Activated T-helper 1 cell treated with Interleukin-2 at 50 U/mL for 16 hours (primary cell): ENCODE results near the gene ITLN1.
"Not testable (repeated sequence)": the region's sequence is repeated elsewhere in the genome, so short reads cannot be mapped to it uniquely, and the experiment has no call there.

Experiments used
- DNase-seq: peaks from one replicate; pipeline ENCODE4 v3.0.0-alpha.2; 2020; ENCODE audit warnings: low read depth

ITLN1 gene

DNA sequence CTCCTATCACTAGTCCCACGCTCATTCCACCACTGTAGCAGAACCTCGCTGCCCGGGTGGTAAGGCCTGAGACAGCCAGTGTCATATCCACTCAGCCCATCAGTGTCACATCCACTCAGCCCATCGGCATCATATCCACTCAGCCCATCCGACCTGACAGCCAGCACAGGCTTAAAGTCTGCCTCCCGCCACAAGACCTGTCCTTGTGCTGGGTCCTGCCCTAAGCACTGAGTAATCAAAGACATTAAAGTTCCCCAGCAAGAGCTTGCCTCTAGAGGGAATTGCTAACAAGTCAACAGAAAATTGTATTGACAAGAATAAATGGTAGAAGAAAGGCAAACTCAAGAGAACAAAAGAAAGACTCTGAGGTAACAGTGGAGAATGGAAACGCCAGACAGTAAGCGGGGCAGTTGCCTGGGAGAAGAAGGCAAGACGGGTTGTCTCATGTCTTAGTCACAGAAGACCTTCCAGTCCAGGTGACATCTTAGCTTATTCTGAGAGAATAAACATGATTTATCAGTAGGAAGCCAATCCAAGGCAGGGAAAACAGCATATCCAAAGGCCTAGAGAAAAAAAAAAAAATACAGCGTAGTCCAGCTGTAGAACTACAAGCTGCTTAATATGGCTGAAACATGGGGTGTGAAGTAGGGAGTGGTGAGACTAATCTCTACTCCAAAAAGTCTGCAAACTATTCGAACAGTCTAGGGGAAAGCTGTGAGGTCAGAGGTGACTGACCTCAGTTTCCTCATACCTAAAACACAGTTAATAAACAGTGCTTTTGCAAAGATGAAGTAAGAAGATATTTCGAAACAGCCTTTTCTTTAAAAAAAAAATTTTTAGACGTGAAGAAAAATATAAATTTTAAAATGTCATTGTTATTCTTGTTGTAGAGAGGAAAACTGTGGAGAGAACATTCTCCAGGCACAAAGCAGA lies 1.1 kb downstream of the ITLN1 start:
- no peak for DNase-seq

- no peak for DNase-seq
Observed at GRCh38 chr1:160882582-160882981, 2.4 kb downstream of the ITLN1 start.

- DNase-seq: not testable (repeated sequence)
Observed at GRCh38 chr1:160881264-160881663, 3.7 kb downstream of the ITLN1 start.

DNA sequence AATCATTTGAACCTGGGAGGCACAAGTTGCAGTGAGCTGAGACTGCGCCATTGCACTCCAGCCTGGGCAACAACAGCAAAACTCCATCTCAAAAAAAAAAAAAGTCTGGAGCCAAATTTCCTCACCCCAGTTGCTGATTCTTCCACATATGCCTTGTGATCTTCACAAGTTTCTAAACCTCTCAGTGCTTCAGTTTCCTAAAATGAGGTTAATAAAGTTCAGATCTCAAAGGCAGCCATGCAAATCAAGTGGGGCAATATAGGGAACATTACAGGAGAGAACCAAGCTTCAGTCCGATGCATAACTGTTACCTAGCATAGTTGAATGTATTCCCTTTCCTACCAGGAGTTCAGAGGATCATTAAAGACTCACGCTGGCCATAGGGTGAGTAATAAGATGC lies 4.8 kb downstream of the ITLN1 start:
- DNase-seq: no peak

- no peak for DNase-seq
Observed at GRCh38 chr1:160879056-160879455, 5.9 kb downstream of the ITLN1 start.

GRCh38 chr1:160877221-160877620 lies 7.8 kb downstream of the ITLN1 start:
- DNase-seq: no peak

DNA sequence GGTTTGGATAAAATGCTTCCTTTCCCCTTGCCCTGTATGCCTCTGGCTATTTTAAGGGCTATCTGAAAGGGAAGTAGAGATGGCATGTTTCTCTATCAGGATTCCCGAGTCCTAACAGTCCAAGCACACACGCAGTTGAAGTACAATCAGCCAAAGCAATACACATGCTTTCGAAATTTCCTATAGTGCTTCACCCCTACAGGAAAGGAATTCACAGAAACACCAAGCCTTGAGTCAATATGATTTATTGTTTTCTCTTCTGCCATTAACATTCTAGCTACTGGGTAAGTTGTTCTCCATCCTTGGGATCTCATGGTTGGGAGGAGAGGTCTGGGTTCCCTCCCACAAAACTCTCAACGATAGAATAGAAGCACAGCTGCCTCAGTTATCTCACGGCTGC lies 8.7 kb downstream of the ITLN1 start:
- DNase-seq: no peak

- not testable (repeated sequence) for DNase-seq
Observed at GRCh38 chr1:160875591-160875990, 9.4 kb downstream of the ITLN1 start.

DNA sequence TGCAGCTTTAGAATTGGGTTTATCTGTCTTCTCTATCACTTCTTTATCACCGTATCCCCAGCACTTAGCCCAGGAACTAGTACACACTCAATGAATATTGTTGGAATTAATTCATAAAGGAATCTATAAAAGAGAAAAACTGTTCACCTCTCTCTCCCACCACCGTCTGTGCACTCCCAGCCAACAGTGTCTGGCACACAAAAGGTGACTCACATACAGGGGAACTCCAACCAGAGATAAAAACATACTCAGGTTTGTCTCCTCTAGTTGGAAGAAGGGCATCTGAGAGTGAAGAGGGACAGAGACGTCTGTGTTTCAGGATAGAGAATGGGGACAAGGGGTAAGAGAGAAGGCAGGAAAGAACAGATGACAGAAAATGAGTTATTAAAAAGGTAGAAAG lies 10.0 kb downstream of the ITLN1 start:
- no peak for DNase-seq

- no peak for DNase-seq
Observed at GRCh38 chr1:160868141-160868540, 16.8 kb downstream of the ITLN1 start.

DNA sequence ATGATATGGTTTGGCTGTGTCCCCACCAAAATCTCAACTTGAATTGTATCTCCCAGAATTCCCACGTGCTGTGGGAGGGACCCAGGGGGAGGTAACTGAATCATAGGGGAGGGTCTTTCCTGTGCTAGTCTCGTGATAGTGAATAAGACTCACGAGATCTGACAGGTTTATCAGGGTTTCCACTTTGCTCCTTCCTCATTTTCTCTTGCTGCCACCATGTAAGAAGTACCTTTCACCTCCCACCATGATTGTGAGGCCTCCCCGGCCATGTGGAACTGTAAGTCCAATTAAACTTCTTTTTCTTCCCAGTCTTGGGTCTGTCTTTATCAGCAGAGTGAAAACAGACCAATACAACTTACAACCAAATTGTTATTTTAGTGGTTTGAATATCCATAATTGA lies 17.3 kb downstream of the ITLN1 start:
- DNase-seq: not testable (repeated sequence)

DNA sequence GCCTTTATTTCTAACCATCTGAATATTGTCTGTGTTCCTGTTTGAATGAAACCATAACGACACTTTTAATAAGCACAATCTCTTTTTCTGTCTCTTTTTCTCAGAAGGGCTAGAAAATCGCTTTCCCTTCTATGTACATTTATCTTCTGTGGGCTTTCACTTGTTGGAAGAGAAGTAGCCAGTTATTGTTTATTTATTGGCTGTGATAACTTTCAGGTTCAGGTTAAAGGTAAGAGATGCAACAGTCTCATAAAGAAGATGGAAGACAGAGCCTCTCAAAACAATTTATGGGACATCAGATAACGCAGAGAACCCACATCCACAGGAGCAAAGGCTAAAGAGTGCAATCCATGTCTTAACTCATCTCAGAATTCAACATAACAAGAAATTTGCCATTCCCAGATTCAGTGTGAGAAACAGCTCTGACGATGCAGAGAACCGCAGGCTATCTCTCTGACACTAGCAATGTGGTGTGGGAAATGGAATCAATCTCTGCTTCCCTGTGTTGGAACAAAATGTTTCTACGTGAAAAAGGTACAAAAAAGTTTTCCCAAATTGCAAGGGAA lies 18.2 kb downstream of the ITLN1 start:
- no peak for DNase-seq

DNA sequence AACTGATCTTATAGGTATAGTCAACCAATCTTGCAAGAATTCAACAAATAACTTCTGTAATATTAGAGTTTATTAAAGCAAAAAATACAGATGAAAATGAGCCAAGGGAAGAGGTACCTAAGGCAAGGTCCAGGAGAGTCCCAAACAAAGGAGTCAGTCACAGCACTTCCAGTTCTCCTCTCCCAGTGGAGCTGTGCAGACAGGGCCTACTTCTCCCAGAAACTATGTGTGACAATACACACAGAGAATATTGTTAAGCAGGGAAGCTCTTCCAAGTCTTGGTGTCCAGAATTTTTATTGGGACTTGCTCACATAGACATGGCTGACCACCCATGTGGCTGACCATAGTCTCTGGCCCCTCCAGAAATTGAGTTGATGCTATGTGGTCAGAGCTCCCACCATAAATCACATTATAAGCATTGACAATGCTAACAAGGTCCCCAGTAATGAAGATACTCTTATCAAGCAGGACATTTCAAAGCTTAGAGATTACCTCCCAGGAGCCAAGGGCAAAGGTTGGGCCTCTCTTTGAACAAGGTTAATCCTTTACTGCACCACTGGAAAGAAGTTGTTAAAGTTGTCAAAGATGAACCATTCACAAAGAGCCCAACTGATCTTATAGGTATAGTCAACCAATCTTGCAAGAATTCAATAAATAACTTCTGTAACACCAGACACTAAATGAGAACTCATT lies 18.8 kb downstream of the ITLN1 start:
- no peak for DNase-seq

- DNase-seq: no peak
Observed at GRCh38 chr1:160865337-160865736, 19.6 kb downstream of the ITLN1 start.

DNA sequence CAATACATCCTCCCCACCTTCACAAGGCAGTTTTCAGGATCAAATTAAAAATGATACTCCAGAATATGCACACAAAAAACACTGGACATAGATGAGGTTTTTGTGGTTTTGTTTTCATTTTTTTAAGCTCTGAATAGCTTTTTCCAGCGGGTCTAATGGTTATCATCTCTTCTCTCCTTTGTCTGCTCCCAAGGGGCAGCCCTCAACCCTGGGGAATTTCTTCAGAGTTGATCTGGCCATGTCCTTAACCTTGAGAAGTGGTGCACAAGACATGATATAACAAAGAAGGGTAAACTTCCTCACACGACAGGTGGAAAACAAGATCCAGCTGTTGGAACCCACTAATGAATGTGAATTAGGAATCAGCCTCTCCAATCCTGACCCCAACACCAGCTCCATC lies 20.8 kb downstream of the ITLN1 start:
- no peak for DNase-seq

- no peak for DNase-seq
Observed at GRCh38 chr1:160863774-160864131, 21.2 kb downstream of the ITLN1 start.

DNA sequence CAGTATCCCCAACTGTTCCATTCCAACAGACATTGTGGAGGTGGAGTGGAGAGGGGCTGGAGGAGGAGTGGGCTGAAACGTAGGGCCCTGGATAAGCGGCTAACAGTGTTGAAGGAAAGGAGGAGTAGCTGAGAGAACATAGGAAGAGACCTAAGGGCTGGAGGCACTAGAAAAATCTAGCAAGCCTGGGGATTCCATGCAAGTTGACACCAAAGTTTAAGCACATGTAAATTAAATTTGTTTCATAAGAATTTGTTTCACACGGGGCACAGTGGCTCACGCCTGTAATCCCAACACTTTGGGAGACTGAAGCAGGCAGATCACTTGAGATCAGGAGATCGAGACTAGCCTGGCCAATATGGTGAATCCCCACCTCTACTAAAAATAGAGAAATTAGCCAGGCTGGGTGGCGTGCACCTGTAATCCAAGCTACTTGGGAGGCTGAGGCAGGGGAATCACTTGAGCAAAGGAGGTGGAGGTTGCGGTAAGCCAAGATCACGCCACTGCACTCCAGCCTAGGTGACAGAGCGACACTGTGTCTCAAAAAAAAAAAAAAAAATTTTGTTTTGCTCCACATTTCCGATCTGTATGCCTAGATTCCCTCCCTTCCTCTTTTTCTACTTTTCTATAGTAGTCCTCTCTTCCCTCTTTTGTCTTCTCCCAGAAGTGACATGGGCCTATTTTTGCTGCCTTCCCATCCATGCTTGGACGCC lies 21.8 kb downstream of the ITLN1 start:
- no peak for DNase-seq

DNA sequence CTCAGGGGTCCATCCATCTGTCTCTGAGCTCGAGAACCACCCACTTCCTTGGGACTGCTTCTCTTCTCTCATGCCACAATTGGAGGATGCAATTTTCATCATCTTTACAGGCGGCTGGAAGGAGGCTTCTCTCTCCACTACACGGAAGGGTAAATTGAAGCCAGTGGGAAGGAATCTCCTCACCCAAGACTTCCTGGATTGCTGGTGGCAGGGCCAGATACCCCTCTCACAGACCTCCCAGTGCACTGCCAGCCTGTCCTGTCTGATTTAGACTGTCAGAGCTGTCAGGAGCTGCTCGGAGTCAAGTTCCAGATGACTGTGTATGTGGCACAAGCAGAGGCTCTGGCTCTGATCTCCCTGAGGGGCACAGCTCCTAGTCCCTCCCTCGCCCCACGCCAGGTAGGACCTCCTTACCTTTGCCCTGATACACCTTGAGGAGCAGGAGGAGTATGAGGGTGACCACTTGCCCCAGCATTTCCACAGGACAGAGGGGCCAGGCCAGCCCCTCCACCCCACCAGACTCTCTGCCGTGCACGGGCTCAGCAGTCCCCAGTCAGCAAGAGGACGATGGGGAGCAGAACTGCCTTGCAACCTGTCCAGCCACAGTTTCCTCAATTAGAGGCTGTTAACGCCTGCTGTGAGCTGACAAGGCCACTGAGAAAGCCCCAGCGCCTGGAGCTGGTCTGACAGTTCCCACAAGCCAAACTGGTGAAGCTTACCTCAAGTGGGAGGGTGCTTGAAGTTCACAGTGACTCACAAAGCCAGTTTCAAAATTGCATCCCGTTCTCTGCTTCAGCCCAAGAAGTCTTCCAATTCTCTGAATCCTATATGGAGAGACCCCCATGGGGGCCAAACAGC lies 22.5 kb downstream of the ITLN1 start, which contains the start of gene CD244:
Gene CD244 (minus strand): TSS at position 685 of the 858 bp plus-strand sequence. CDS start 210 bp downstream, at position 475.
- DNase-seq: no peak

- DNase-seq: no peak
Observed at GRCh38 chr1:160860840-160861505, 24.0 kb downstream of the ITLN1 start.

DNA sequence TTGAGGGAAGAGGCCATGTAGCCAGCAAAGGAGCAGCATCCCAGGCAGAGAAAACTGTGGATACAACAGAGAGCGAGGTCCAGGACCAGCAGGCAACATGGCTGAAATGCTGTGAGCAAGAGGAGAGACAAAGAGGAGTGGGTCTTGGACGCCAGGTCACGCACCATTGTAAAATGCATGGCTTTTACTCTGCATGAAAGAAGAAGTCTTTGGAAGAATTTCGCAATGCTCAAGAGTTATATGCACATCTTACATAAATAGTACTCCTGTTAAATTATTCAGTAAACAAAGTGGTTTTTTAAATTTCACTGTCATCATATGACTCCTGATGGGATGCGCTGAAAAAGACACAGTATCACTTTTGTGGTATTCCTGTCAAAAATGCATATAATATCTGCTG lies 25.8 kb downstream of the ITLN1 start:
- DNase-seq: no peak

GRCh38 chr1:160858507-160858906 lies 26.5 kb downstream of the ITLN1 start:
- DNase-seq: no peak
